HEK293 (cell line): Measurements from ENCODE around the gene IL4I1.

Source experiments
- CTCF ChIA-PET: fragments of 350-600 bp; formaldehyde crosslinking; extraction: SDS; loops from one replicate; lab custom pipeline; 2021; ENCODE audit warnings: antibody characterized with exemption; lab: Yijun Ruan, JAX
- POLR2A ChIA-PET: fragments of 300-600 bp; formaldehyde crosslinking; extraction: SDS; loops from one replicate; lab custom pipeline; 2020; ENCODE audit warnings: antibody characterized with exemption, inconsistent platforms; lab: Yijun Ruan, JAX
- H3K27ac ChIP-seq: fragments of 200-500 bp; sonication (Bioruptor generic); 2 replicates; pipeline ENCODE4 v1.5.1; 2014; ENCODE audit warnings: low read depth, low read length, control low read depth, inconsistent platforms; ENCODE audit errors: extremely low read depth
- H3K36me3 ChIP-seq, 2 experiments: fragments of 200-500 bp in 1 of 2; sonication (Bioruptor generic) in 1 of 2; 1 replicate in 1 of 2; 2 replicates in 1 of 2; pipeline ENCODE4 v1.5.1; 2014 to 2017; ENCODE audit warnings: inconsistent platforms in 2 of 2, low read length in 2 of 2; ENCODE audit not compliant: control insufficient read depth in 2 of 2, insufficient read depth in 1 of 2
- H3K4me1 ChIP-seq: fragments of 200-500 bp; sonication (Bioruptor generic); 2 replicates; pipeline ENCODE4 v1.5.1; 2014; ENCODE audit warnings: mild to moderate bottlenecking, low read length, inconsistent platforms; ENCODE audit not compliant: control insufficient read depth, insufficient read depth
- H3K4me3 ChIP-seq: 2 replicates; pipeline ENCODE4 v1.5.1; 2011; ENCODE audit warnings: low read depth, mild to moderate bottlenecking, control low read depth, low read length, moderate library complexity
- H3K9me3 ChIP-seq: fragments of 200-500 bp; sonication (Bioruptor generic); 2 replicates; pipeline ENCODE4 v1.5.1; 2014; ENCODE audit warnings: low read depth, low read length, inconsistent platforms; ENCODE audit not compliant: control insufficient read depth, insufficient read depth
- BCL11A ChIP-seq: fragments of 450-650 bp; formaldehyde crosslinking; IDR thresholded peaks from 2 replicates; pipeline ENCODE4 v1.5.1; 2016; ENCODE audit warnings: low read depth, missing biosample characterization, missing genetic modification characterization
- GLIS2 ChIP-seq: fragments of 450-650 bp; formaldehyde crosslinking; IDR thresholded peaks from 2 replicates; pipeline ENCODE4 v1.5.1; 2016; ENCODE audit warnings: missing biosample characterization, missing genetic modification characterization
- SP2 ChIP-seq: fragments of 450-650 bp; formaldehyde crosslinking; IDR thresholded peaks from 2 replicates; pipeline ENCODE4 v1.5.1; 2016; ENCODE audit warnings: missing biosample characterization, missing genetic modification characterization
- SP3 ChIP-seq: fragments of 450-650 bp; formaldehyde crosslinking; IDR thresholded peaks from 2 replicates; pipeline ENCODE4 v1.5.1; 2016; ENCODE audit warnings: missing biosample characterization, missing genetic modification characterization
- WT1 ChIP-seq: fragments of 450-650 bp; formaldehyde crosslinking; IDR thresholded peaks from 2 replicates; pipeline ENCODE4 v1.5.1; 2016; ENCODE audit warnings: missing biosample characterization, missing genetic modification characterization
- ZBTB6 ChIP-seq: fragments of 450-650 bp; formaldehyde crosslinking; IDR thresholded peaks from 2 replicates; pipeline ENCODE4 v1.5.1; 2017; ENCODE audit warnings: missing biosample characterization, missing genetic modification characterization
- ZNF311 ChIP-seq: fragments of 450-650 bp; formaldehyde crosslinking; IDR thresholded peaks from 2 replicates; pipeline ENCODE4 v1.5.1; 2017; ENCODE audit warnings: missing biosample characterization, missing genetic modification characterization, borderline replicate concordance
- ZNF549 ChIP-seq: fragments of 450-650 bp; IDR thresholded peaks from 2 replicates; pipeline ENCODE4 v1.5.1; 2018; ENCODE audit warnings: missing biosample characterization, missing genetic modification characterization, mild to moderate bottlenecking, inconsistent platforms, moderate library complexity
- ZNF692 ChIP-seq: fragments of 450-650 bp; formaldehyde crosslinking; IDR thresholded peaks from 2 replicates; pipeline ENCODE4 v1.5.1; 2016; ENCODE audit warnings: missing biosample characterization, missing genetic modification characterization
- ZNF785 ChIP-seq: fragments of 450-650 bp; formaldehyde crosslinking; IDR thresholded peaks from 2 replicates; pipeline ENCODE4 v1.5.1; 2016; ENCODE audit warnings: missing biosample characterization, missing genetic modification characterization
- ZNF837 ChIP-seq: fragments of 450-650 bp; formaldehyde crosslinking; IDR thresholded peaks from 2 replicates; pipeline ENCODE4 v1.5.1; 2016; ENCODE audit warnings: missing biosample characterization, missing genetic modification characterization

IL4I1 gene

GRCh38 chr19:49907745-49908446, 11.2 kb upstream of the IL4I1 start:
- peaks cover 38 to 55% of the 10 kb centered on the region in 2 experiments for H3K36me3 ChIP-seq
- 0 out of 2 replicates have a peak overlapping the region, but pooled peaks have one; percentile 3 for H3K27ac ChIP-seq
- POLR2A ChIA-PET: interaction anchor here (1.2 to 2.6 kb wide), 3 partner anchors 9 to 21 kb away, joined by 3 to 14 read pairs (median 4); partner anchors contain the start of genes ATF5 and NUP62
- TF ChIP-seq ZNF549 (tag by site-specific recombination): no peak
- no peak for TF ChIP-seq ZNF785 (tag by site-specific recombination)
- TF ChIP-seq SP3: no peak
- no peak for TF ChIP-seq ZNF837 (tag by site-specific recombination)
- no peak for TF ChIP-seq ZNF692
- 0 out of 2 replicates have a peak, but pooled peaks have one; percentile 32 for TF ChIP-seq ZBTB6 (tag by site-specific recombination)
- TF ChIP-seq, all 188 proteins: peak for 1
- CTCF ChIA-PET: no interaction called here
- H3K4me1 ChIP-seq: no peaks in the 10 kb centered on the region
- no peaks in the 10 kb centered on the region for H3K9me3 ChIP-seq
- H3K4me3 ChIP-seq: no peak overlapping the region

GRCh38 chr19:49906879-49907564, 10.3 kb upstream of the IL4I1 start:
- no peak overlapping the region for H3K4me3 ChIP-seq
- ChIA-PET POLR2A (interaction anchor here (0.6 to 1.5 kb wide), 6 partner anchors 10 to 104 kb away, joined by 3 to 4 read pairs (median 3); partner anchors contain the start of gene AKT1S1), CTCF (no interaction called here)

DNA sequence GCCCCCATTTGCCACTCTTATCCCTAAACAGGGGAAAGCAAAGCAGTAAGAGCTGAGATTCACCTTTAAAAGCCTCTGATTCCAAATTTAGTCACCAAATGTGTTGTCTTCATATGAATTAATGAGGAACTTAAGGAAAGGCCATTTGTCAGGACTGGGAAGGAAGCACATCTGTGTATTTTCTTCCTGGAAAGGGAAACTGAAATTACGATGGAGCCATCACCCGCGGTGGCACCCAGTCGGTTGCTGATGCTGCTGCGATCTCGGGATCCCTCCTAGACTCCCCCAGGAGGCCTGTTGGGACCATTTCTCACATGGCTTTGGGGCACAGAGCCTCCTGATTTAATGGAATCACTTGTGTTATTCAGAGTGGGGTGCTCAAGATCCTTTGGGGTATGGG, 7.4 kb upstream of the IL4I1 start:
- H3K4me3 ChIP-seq: no peak overlapping the region
- no peaks in the 10 kb centered on the region for H3K4me1 ChIP-seq
- no peaks in the 10 kb centered on the region for H3K9me3 ChIP-seq
- no peak overlapping the region for H3K27ac ChIP-seq
- peaks cover 12 to 23% of the 10 kb centered on the region in 2 experiments; a peak in 2 of 3 replicates for H3K36me3 ChIP-seq
- TF ChIP-seq ZNF311: no peak
- TF ChIP-seq WT1: no peak
- TF ChIP-seq GLIS2: no peak
- ChIA-PET CTCF (no interaction called here), POLR2A (no interaction called here)

More at GRCh38 chr19:49906879-49907564, 10.3 kb upstream of the IL4I1 start:
- H3K36me3 ChIP-seq: peaks cover 30 to 49% of the 10 kb centered on the region in 2 experiments
- no peak overlapping the region for H3K27ac ChIP-seq
- TF ChIP-seq BCL11A (tag by site-specific recombination): no peak
- no peaks in the 10 kb centered on the region for H3K4me1 ChIP-seq
- no peaks in the 10 kb centered on the region for H3K9me3 ChIP-seq

DNA sequence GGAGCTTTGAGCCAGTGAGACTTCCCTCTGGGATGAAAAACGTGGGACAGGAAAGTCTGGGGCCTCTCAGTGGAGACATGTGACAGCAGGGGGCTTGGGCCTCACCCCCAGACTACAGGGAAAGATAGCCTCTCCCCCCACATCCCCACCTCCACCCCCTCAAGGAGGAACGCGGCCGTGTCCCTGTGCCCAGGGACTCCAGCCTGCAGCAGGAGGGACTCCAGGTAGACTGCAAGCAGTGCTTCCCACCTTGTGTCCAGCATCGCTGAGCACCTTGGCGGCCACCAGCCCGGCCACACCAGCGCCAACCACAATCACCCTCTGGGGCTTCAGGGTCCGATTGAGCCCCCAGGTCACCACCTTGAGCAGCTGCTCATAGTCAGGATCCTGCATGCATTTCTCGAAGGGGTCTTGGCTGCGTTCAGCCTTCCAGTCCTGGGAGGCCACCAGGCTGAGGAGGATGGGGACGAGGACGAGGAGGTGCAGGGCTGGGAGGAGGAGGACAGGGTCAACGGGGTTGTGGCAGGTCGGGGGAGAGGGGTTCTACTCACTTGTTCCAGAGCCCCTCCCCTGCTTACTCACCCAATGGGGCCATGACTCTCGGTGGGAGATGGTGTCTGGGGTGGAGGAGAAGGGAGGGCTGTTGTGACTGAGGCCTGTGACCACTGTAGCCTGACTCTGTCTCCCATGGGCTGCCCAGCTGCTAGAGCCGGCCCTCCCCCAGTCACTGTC, 955 bp downstream of the IL4I1 start:
- no peak for TF ChIP-seq SP2 (tag by site-specific recombination)
- ChIA-PET POLR2A (interaction anchor here (0.6 kb wide), 1 partner anchor 9 kb away, joined by 4 read pairs; no protein-coding TSS in a partner anchor), CTCF (no interaction called here)
- Histone ChIP-seq H3K36me3 (no peaks in the 10 kb centered on the region), H3K4me3 (no peak overlapping the region), H3K9me3 (no peaks in the 10 kb centered on the region), H3K27ac (no peak overlapping the region), H3K4me1 (no peaks in the 10 kb centered on the region)
